GM18519 (cell line): ENCODE measurements around the gene UGT1A9.
"Not testable (repeated sequence)": the region's sequence is repeated elsewhere in the genome, so short reads cannot be mapped to it uniquely, and the experiment has no call there.

ENCODE experiments used
- ATAC-seq: cut with Tn5 transposase; IDR thresholded peaks from one replicate; pipeline ENCODE4 v1.9.1; 2021; ENCODE audit warnings: mild to moderate bottlenecking, moderate library complexity; ENCODE audit not compliant: unreplicated experiment, low FRiP score

Gene UGT1A9

DNA sequence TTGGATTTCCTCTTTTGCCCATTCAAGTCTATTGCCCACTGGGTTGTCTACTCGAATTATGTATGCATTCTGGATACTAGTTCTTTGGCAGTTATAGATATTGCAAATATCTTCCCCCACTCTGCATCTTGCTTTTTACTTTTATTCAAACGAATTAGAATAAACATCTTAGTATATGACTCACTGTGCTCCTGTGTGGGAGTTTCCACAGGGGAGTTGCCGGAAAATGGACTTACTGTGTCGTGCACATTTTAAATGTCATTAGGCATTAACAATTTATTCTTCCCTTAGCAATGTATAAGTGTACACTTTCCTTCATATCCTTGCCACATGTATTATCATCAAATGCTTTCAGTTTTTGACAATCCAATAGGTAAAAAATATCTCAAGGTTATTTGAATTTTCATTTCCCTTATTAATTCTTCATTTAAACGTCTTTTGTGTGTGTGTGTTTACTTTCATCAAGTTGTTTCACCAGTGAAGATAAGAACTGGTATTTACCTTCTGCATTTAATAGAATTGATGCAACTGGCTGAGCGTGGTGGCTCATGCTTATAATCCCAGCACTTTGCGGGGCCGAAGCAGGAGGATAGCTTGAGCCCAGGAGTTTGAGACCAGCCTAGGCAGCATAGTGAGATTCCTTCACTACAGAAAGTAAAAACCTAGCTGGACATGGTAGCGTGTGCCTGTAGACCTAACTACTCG lies 36.4 kb downstream of the UGT1A9 start:
- ATAC-seq = no peak

DNA sequence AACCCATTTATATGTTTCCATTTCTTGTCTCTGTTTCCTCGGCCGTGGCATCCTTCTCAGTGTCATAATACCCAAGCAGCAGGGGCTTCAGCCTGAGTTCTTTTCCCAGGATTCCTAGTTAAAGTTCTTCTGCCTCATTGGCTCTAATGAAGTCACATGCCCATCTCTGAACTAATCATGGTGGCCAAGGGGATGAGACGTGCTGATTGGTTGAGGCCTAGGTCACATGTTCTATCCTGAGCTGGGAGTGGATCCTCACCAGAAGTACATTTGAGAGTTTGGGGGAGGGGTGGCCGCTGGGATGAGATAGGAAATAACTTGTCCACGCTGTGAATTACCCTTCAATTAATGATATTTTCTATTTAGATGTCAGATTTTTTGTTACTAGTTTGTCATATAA lies 37.2 kb downstream of the UGT1A9 start:
- no peak for ATAC-seq

DNA sequence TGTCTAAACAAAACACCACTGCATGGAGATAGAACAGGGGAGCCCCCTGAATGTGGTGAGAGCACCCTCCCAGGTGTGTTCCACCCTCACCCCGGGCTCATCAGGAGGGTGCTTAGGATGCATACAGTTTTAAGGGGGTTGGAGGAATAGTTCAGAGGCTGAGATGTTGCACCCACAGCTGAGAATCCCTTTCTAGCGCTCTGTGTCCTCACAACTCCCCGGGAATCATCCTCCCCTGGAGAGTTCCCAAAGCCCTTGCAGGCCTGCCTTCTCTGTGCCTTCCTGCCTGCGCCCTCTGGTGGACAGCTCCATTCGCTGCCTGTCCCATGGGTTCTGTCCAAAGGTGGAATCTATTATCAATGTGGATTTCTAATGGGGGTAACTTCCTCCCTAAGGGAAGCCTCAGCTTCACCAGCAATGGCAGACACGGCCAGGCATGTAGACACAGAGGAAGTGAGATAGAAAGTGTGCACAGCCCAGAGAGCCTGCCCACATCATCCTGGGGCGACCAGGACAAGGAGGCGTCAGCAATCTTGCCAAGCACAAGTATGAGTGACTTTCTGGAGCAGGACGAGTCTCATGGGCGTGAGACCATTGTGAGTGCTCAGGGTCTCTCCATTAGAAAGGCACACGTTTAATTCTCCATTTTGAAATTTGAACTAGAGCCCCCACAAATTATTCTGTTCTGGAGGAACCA lies 39.8 kb downstream of the UGT1A9 start:
- no peak for ATAC-seq

DNA sequence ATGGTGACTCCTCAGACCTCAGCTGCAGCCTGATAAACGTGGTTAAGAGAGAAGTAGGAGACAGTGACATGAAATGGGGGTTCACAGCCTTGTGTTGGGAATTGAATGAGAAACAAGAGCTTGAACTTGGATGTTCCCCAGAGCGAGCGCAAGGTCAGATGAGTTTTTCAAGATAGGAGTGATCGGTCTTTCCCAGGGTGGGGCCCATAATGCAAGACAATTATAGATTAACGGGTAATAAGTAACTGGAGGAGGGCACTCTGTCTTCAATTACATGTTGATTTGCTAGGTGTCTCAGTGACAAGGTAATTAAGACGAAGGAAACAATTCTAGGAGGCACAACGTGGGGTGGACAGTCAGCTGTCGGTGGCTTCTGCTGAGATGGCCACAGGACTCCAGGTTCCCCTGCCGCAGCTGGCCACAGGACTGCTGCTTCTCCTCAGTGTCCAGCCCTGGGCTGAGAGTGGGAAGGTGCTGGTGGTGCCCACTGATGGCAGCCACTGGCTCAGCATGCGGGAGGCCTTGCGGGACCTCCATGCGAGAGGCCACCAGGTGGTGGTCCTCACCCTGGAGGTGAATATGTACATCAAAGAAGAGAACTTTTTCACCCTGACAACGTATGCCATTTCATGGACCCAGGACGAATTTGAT lies 41.0 kb downstream of the UGT1A9 start, which contains the start of gene UGT1A5:
UGT1A5 (plus strand) TSS at position 297 of the 651 bp plus-strand sequence; CDS start at position 382, 85 bp downstream.
- no peak for ATAC-seq

DNA sequence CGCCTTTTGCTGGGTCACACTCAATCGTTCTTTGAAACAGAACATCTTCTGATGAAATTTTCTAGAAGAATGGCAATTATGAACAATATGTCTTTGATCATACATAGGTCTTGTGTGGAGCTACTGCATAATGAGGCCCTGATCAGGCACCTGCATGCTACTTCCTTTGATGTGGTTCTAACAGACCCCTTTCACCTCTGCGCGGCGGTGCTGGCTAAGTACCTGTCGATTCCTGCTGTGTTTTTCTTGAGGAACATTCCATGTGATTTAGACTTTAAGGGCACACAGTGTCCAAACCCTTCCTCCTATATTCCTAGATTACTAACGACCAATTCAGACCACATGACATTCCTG lies 41.5 kb downstream of the UGT1A9 start:
- no peak for ATAC-seq

DNA sequence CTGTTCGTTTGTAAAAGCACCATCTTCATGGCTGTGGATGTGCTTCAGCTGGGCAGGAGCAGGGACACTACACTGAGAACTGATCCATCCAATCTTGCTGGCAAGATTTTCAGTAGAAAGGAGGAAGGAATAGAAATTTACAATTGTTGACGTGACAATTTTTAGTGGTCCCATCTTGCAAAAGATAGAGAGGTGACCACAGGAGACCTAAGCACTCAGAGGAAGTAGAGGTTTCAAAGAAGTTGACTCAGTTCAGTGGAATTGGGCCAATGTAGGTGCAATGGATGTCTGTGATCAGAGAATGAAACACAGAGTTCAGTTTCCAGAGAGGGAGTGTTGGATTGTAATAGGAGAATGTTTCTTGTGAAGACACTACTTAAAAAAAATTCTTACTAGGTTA lies 42.4 kb downstream of the UGT1A9 start:
- no peak for ATAC-seq

DNA sequence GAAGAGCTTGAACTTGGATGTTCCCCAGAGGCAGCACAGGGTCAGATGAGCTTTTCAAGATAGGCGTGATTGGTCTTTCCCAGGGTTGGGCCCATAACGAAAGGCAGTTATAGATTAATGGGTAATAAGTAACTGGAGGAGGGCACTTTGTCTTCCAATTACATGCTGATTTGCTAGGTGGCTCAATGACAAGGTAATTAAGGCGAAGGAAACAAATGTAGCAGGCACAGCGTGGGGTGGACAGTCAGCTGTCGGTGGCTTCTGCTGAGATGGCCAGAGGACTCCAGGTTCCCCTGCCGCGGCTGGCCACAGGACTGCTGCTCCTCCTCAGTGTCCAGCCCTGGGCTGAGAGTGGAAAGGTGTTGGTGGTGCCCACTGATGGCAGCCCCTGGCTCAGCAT lies 46.9 kb downstream of the UGT1A9 start, which contains the start of gene UGT1A4:
UGT1A4 (plus strand) TSS at position 185 of the 400 bp plus-strand sequence; CDS start at position 270, 85 bp downstream.
- ATAC-seq = no peak

DNA sequence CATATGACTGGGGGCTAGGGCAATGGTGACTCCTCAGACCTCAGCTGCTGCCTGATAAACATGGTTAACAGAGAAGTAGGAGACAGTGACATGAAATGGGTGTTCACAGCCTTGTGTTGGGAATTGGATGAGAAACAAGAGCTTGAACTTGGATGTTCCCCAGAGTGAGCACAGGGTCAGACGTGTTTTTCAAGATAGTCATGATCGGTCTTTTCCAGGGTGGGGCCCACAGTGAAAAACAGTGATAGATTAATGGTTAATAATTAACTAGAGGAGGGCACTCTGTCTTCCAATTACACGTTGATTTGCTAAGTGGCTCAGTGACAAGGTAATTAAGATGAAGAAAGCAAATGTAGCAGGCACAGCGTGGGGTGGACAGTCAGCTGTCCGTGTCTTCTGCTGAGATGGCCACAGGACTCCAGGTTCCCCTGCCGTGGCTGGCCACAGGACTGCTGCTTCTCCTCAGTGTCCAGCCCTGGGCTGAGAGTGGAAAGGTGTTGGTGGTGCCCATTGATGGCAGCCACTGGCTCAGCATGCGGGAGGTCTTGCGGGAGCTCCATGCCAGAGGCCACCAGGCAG lies 57.1 kb downstream of the UGT1A9 start, which contains the start of gene UGT1A3:
UGT1A3 (plus strand) TSS at position 320 of the 579 bp plus-strand sequence; CDS start at position 405, 85 bp downstream.
- ATAC-seq = no peak

DNA sequence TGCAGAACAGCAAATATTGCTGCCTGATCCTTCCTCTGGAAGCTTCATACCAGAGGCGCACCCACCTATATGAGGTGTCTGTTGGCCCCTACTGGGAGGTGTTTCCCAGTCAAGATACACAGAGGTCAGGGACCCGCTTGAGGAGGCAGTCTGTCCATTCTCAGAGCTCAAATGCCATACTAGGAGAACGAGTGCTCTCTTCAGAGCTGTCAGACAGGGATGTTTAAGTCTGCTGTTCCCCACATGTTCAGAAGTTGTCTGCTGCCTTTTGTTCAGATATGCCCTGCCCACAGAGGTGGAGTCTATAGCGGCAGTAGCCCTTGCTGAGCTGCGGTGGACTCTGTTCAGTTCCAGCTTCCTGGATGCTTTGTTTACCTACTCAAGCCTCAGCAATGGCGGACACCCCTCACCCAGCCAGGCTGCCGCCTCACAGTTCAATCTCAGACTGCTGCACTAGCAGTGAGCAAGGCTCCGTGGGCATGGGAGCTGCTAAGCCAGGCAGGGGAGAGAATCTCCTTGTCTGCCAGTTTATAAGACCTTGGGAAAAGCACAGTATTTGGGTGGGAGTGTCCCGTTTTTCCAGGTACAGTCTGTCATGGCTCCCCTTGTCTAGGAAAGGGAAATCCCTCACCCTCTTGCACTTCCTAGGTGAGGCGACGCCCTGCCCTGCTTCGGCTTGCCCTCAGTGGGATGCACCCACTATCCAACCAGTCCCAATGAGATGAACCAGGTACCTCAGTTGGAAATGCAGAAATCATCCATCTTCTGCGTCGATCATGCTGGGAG lies 65.4 kb downstream of the UGT1A9 start:
- ATAC-seq = not testable (repeated sequence)

DNA sequence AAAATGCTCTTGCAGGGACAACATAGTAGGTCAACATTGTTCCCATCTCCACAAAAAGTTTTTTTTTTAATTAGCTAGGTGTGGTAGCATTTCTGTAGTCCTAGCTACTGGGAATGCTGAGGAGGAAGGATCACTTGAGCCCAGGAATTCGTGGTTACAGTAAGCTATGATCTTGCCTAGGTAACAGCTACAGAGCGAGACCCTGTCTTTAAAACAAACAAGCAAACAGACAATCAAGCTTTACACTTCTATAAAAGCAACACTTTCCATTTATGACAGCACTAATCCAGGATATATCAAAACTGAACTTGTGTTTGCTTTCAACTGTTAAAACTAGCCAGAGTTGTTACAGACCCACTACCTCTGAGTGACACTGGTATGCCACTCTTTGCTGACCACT lies 69.2 kb downstream of the UGT1A9 start:
- no peak for ATAC-seq

DNA sequence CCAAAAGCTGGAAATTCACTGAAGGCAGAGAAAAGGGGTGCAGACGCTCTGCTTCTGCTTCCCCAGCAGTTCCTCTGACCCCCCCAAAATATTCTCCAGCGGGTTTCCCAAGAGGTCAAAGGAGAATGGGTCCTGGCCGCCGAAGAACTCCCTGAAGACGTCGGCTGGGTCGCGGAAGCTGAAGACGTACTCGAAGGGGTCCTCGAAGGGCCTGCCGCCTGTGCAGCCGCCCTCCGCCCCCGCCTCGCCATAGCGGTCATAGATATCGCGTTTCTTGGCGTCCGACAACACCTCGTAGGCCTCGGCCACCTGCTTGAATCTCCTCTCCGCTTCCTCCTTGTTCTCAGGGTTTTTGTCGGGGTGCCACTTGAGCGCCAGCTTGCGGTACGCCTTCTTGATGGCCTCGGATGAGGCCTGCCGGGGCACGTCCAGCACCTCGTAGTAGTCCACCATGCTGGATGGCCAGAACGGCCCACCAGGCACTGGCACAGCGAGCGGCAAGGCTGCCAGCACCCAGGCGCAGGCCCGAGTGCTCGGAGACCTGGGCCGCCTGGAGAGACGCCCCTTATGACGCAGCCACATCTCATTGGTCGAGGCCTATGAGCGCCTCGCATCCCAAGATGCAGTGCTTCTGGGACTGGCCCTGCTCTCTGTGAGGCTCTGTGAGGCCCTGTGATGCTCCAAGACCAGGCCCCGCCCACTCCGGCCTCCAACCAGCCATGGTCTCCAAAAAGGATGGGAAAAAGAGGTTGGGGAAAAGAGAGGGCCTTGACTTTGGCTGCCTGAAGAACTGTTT lies 72.0 kb downstream of the UGT1A9 start:
- no peak for ATAC-seq

DNA sequence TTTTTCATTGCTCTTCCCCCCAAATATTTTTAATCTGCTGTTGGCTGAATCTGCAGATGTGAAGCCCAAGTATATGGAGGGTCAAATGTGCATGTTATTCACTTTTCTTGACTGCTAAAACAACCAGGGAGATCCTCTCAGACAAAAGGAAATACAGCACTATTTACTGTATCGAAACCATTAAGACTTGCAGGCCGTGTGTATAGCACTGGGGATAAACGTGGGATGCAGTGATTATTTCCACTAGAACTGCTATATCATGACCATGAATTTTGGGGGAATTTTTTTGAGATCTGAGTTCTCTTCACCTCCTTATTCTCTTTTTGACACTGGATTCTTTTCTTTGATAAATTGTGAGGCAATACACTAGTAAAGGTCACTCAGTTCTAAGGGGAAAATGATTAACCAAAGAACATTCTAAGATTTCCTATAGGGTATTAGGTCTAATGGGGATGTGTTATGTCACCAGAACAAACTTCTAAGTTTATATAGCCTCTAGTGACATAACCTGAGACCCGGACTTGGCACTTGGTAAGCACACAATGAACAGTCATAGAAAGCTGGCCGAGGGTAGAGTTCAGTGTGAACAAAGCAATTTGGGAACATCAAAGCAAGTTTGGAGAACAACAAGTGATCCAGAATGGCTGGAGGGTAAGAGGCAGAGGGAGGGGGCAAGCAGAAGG lies 73.5 kb downstream of the UGT1A9 start:
- ATAC-seq = no peak

DNA sequence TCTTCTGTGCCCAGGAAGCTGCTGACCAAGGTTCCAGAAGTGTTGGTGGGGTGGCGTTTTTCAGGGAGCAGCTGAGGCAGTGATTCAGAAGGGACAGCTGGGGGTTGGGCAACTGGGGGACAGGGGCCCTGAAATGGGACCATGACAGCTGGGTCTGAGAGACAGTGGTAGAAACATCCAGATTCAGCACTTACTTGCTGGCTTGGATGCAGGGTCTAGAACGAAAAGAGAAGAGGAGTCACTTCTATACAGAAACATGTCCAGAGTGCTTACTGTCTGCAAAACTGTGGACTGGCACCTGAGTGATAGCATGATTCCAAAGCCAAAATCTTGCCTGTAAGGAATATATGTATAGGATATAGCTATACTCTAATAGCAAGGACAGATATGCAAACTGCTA lies 74.1 kb downstream of the UGT1A9 start:
- ATAC-seq = not testable (repeated sequence)

DNA sequence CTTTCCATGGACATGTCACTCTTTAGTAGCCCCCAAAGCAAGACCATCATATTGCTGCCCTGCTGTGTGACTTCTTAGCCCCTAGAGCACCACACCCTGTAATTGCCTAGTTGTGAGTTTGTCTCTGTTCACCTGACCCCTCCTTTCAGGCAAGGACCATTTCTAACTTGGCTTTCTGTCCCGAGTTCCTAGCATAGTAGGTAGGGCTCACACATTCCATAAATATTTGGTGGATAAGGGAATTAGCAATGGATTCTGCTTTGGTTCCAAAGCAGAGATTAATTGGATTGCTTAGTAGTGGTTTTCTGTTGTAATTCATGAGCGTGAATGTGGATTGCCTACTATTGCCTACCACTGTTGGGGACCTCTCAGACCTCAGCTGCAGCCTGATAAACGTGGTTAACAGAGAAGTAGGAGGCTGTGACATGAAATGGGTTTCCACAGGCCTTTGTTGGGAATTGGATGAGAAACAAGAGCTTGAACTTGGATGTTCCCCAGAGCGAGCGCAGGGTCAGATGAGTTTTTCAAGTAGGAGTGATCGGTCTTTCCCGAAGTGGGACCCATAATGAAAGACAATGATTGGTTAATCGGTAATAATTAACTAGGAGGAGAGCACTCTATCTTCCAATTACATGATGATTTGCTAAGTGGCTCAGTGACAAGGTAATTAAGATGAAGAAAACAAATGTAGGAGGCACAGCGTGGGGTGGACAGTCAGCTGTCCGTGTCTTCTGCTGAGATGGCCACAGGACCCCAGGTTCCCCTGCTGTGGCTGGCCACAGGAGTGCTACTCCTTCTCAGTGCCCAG lies 75.0 kb downstream of the UGT1A9 start:
- no peak for ATAC-seq

DNA sequence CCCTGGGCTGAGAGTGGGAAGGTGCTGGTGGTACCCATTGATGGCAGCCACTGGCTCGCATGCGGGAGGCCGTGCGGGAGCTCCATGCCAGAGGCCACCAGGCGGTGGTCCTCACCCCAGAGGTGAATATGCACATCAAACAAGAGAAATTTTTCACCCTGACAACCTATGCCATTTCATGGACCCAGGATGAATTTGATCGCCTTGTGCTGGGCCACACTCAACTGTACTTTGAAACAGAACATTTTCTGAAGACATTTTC lies 75.5 kb downstream of the UGT1A9 start:
- no peak for ATAC-seq

DNA sequence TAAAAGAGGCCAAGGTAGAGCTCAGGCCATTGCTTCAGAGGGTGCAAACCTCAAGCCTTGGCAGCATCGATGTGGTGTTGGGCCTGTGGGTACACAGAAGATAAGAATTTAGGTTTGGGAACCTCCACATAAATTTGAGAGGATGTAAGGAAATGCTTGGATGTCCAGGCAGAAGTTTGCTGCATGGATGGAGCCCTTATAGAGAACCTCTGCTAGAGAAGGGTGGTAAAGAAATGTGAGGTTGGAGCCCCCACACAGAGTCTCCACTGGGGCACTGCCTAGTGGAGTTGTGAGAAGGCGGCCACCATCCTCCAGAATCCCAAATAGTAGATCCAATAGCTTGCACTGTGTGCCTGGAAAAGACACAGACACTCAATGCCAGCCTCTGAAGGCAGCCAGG lies 79.0 kb downstream of the UGT1A9 start:
- not testable (repeated sequence) for ATAC-seq

DNA sequence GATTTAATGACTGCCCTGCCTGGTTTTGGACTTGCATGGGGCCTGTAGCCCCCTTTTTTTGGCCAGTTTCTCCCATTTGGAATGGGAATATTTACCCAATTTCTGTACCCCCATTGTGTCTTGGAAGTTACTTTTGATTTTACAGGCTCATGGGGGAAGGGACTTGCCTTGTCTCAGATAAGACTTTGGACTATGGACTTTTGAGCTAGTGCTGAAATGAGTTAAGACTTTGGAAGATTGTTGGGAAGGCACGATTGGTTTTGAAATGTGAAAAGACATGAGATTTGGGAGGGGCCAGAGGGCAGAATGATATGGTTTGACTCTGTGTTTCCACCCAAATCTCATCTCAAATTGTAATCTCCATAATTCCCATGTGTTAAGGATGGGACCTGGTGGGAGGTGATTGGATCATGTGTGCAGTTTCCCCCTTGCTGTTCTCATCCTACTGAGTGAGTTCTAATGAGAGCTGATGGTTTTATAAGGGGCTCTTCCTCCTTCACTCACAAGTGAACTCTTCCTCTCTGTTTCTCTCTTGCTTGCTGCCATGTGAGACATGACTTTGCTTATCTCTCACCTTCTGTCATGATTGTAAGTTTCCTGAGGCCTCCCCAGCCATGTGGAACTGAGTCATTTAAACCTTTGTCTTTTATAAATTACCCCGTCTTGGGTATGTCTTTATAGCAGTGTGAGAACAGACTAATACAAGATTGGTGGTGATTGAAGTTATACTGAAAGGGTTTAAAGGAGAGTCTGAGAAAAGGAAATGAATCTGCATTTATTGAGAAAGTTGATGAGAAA lies 79.7 kb downstream of the UGT1A9 start:
- not testable (repeated sequence) for ATAC-seq
